Fibroblast of pulmonary artery (primary cell): Measurements from ENCODE around the gene TWIST1.

ENCODE experiments used
- DNase-seq: peaks from one replicate; pipeline ENCODE4 v3.0.0-alpha.2; 2010; ENCODE audit warnings: low read depth
- H3K4me3 ChIP-seq: replicated peaks from 2 replicates; pipeline ENCODE4 v1.5.1; 2011; ENCODE audit warnings: low read depth, mild to moderate bottlenecking, control low read depth, low read length, moderate library complexity
- TF ChIP-seq, protein P1 (sequence below): IDR thresholded peaks from 2 replicates; pipeline ENCODE4 v1.5.1; 2011; ENCODE audit warnings: mild to moderate bottlenecking, control low read depth, low read length, inconsistent platforms; ENCODE audit errors: missing control alignments

The TWIST1 gene

DNA sequence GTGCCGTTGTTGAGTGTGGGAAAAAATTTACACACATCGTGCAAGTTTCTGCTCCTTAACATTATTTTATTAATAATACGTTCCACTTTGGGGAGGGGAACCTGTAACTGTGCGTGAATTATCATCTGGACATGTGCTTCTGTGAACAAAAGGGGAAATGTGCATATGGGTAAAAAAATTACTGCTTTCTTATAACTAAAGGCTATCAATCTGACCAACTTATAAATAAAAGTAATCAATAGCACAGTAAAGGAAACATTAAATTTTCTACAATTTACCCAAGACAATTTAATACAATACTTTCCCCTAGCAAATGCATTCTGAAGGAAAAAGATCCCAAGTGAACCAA is 4.5 kb downstream of the TWIST1 start:
- TF ChIP-seq, protein P1, sequence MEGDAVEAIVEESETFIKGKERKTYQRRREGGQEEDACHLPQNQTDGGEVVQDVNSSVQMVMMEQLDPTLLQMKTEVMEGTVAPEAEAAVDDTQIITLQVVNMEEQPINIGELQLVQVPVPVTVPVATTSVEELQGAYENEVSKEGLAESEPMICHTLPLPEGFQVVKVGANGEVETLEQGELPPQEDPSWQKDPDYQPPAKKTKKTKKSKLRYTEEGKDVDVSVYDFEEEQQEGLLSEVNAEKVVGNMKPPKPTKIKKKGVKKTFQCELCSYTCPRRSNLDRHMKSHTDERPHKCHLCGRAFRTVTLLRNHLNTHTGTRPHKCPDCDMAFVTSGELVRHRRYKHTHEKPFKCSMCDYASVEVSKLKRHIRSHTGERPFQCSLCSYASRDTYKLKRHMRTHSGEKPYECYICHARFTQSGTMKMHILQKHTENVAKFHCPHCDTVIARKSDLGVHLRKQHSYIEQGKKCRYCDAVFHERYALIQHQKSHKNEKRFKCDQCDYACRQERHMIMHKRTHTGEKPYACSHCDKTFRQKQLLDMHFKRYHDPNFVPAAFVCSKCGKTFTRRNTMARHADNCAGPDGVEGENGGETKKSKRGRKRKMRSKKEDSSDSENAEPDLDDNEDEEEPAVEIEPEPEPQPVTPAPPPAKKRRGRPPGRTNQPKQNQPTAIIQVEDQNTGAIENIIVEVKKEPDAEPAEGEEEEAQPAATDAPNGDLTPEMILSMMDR = no peak
- H3K4me3 ChIP-seq = no peak overlapping the region
- no peak for DNase-seq

DNA sequence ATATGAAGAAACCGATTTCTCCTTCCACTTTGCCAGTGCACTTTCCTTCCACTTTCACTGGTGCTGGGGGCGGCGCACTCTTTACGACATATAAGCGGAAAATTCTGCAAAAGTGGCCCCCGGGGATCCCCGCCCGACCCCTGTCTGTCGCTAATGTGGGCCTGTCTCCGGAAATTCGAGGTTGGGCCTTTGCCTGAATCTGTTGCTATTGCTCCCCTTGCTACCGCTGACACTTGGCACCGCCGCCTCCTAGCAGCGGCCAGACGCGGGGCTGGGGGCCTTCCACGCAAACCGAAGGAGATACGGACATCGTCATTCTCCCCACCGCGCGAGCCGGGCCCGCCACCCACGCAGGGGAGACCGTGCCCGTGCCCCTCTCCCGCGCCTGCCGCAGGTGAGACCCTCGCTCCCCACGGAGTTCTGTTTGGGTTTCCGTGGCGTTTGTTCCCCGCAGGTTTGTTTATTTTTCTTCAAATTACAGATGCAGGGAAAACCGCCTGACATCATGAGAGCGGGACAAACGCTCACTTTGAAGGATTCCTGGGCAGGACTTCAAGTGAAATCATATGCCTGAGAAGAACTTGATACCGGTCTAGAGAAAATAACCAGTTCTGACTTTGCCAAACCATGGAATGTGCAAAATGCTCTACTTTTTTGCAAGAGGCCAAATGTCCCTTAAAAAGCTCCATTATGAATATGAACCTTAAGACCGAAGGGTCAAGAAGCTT is 5.0 kb downstream of the TWIST1 start:
- TF ChIP-seq, protein P1 = no peak
- DNase-seq = peak; percentile 51
- peak overlapping the region; percentile 36 for H3K4me3 ChIP-seq

DNA sequence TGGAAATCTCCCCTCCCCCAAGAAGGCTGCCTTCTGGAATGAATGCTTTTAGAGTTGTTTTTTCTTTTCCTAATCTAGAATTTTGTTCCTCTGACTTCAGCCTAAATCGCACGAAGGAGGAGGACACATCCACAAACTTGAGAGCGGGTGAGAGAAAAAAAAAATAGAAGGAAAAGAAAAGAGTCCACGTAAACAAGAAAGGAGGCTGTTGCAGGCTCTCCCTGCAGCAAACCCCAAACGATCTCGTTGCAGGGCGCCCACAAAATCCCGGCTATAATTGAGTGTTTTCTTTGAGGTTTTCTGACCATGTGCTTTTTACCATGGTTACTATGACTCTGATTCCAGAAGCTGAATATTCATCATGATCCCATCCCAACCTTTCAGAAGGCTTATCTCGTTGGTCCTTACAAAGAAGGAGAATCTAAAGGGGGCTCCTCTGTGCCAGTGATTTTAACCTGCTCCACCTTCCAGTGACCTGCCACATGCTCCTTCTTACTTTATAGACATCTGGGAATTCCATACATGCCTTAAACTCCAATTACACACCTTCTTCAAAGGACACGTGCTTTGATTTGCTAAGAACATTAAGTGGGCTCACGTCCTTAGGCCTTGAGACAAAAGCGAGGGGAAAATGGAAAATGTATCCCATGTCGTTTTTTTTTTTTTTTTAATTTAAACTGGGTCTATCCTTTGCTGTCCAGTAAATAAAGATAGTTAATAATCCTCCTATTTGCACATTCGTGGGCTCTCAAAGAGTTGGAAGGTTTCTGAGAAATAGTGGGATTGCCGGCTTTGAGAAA is 5.8 kb downstream of the TWIST1 start:
- TF ChIP-seq, protein P1 = no peak
- DNase-seq = no peak
- peak overlapping the region; percentile 36 for H3K4me3 ChIP-seq

DNA sequence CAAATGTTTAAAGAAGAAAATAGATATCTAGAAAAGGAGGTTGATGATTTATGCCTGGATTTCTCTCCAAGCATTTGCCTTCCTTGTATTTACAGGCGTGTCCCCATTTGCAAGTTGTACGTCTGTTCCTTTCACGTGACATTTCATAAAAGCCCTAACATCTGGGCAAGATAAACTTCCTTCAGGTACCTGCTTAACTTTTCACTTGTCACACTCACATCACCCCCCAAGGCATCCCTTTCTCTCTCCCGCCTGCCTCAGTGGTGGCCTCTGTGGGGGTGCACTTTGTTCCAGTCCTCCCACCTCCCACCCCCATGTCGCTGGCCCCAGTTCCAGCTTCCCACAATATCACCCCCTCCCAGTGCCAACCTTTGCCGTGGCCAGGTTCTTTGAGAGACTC is 6.7 kb downstream of the TWIST1 start:
- H3K4me3 ChIP-seq = no peak overlapping the region
- TF ChIP-seq, protein P1 = no peak
- DNase-seq = no peak

DNA sequence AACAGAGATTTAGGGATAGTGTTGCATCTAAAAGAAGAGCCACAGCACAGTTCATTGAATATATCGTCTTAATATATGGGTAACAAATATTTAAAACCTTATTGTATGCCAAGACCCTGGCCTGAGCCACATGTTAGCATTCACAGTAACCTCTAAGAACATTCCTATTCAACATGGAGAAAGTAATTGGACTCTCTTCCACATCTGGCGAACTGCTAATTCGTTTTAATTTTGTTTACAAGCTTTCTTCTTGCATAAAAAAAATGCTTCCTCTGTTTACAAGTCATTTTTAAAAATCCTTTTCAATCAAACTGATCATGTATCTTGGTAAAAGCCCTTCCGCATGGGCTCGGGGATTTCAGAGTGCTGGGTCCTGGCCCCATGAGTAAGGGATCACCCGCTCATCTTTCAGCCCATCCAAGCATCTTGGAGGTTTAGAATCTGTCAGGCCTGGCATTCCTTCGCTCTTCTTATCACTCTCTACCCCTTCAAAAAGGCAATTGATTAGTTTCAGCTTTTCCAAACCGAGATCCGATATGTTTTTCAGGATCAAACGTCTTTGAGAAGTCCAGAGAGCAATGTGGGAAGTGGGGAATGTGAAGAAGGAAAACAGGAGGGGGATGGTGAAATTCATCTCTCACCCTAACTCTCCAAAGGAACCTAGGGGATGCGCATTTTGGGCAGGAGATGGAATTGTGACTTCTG is 7.3 kb downstream of the TWIST1 start:
- TF ChIP-seq, protein P1 = no peak
- H3K4me3 ChIP-seq = no peak overlapping the region
- DNase-seq = no peak

DNA sequence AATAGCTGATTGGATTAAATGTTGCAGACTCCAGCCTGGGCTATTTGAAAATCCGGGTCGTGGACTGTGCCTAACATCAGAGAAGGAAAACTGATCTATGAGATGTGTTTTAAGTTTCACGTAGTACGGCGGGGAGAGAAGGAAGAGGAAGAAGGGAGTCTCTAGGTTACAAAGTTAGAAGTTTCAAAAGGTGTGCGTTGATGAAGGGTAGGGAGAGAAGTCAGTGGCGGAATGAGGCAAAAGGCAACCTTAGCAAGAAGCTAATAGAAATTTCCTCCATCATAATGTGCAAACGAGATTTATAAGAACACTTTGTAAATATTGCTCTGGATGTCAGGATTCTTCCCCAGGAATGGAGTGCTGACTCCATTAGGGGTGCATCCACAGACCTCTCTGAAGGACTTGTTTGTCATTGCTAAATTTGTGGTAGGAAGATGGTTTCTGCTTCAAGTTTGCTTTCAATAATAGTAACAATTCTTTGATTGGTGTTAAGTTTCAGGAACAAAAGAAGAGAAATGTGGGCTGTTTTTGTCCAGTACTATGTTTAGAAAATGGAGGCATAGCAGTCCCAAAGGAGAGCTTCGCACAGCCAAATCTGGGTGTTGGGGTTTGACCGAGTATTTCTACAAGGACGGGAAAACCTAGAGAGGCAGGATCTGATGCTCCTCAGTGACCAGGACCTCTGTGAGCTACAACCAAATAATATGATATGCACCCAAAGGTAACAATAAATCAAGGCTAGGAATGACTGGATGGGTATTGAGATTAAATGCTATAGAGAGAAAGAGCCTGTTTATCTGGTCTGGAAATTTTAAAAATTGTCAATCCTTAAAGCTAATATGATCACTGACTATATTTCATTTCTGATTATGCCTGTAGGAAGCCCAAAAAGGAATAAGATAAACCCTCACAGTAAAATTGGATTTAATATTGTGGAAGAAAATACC is 8.2 kb downstream of the TWIST1 start:
- TF ChIP-seq, protein P1 = no peak
- no peak for DNase-seq
- no peak overlapping the region for H3K4me3 ChIP-seq
